Thyroid gland (tissue), 4 donors: Measurements from ENCODE around the gene HYAL3.

Experiments
- POLR2A ChIP-seq, 2 donors: fragments of 450-650 bp; IDR thresholded peaks; one replicate each; pipeline ENCODE4 v1.6.1; 2017; ENCODE audit warnings: antibody characterized with exemption in 2 of 2, mild to moderate bottlenecking in 2 of 2, moderate library complexity in 1 of 2
- TF ChIP-seq, protein P1 (sequence below), 6 experiments: fragments of 200-600 bp in 3 of 6; fragments of 450-650 bp in 3 of 6; sonication (generic) in 3 of 6; IDR thresholded peaks; one replicate each; pipeline ENCODE4 v1.5.1; 2016 to 2019; ENCODE audit warnings: antibody characterized with exemption in 6 of 6, mild to moderate bottlenecking in 2 of 6, inconsistent platforms in 1 of 6, moderate library complexity in 1 of 6

DNA sequence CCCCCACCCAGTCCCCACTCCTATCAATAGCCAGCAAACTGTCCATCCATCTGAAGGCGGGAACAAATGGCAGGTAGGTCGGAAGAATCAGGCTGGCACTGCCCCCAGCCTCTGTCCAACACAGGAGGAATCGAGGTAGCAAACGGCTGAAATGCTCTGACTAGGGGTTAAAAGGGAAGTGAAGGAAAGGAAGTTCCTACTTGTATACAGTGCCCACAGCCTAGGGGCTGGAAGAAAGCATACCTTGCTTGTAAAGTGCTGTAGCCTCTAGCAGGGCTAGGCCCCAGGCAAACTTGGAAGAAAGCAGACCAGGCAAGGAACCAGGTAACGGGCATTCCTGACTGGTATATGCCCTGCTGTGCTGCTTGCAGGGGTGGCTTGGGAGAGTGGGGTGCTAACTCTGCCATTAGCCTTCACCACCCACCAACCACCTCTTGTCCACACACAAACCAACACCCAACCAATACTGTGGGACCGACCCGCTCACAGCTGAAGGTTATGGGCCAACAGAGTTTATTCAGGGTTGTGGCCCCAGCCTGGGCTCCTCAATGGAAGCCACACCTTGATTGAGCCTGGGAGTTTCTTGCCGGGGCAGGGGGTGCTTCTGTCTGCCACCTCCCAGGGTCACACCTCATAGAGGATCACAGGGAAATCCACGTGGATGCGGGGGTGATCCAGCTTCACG, 26.4 kb upstream of the HYAL3 start:
- TF ChIP-seq, protein P1, sequence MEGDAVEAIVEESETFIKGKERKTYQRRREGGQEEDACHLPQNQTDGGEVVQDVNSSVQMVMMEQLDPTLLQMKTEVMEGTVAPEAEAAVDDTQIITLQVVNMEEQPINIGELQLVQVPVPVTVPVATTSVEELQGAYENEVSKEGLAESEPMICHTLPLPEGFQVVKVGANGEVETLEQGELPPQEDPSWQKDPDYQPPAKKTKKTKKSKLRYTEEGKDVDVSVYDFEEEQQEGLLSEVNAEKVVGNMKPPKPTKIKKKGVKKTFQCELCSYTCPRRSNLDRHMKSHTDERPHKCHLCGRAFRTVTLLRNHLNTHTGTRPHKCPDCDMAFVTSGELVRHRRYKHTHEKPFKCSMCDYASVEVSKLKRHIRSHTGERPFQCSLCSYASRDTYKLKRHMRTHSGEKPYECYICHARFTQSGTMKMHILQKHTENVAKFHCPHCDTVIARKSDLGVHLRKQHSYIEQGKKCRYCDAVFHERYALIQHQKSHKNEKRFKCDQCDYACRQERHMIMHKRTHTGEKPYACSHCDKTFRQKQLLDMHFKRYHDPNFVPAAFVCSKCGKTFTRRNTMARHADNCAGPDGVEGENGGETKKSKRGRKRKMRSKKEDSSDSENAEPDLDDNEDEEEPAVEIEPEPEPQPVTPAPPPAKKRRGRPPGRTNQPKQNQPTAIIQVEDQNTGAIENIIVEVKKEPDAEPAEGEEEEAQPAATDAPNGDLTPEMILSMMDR (IDR thresholded peaks at IDR 0.05), result no peak
- no peak for TF ChIP-seq POLR2A (IDR thresholded peaks at IDR 0.05)
